CD14-positive monocyte (primary cell): ENCODE results near the gene ZNF407. TPM values are rescaled to one million over a fixed set of nuclear protein-coding genes. Genes with fewer than 3 reads are reported as not detected.

Experiments used
- DNase-seq, 3 donors: peaks; one replicate each; pipeline ENCODE4 v3.0.0-alpha.2; 2011 to 2022
- H2AFZ ChIP-seq: 2 replicates; pipeline ENCODE4 v1.6.0; 2012; ENCODE audit warnings: mild to moderate bottlenecking, low read depth, low read length, inconsistent platforms; ENCODE audit not compliant: insufficient read depth, poor library complexity, severe bottlenecking
- H3K27ac ChIP-seq, 2 donors: 1 replicate in 1 of 2; 2 replicates in 1 of 2; pipeline ENCODE4 v1.5.1; 2012 to 2013; ENCODE audit warnings: low read length in 2 of 2, control low read depth in 1 of 2, inconsistent platforms in 1 of 2, low read depth in 1 of 2, mild to moderate bottlenecking in 1 of 2
- H3K27me3 ChIP-seq, 2 donors: one replicate each; pipeline versions ENCODE4 v1.6.0 to v1.6.1; 2011 to 2013; ENCODE audit warnings: low read length in 2 of 2; ENCODE audit not compliant: control insufficient read depth in 2 of 2, insufficient read depth in 2 of 2
- H3K36me3 ChIP-seq, 2 donors: replicated peaks in 1 of 2; 1 replicate in 1 of 2; 2 replicates in 1 of 2; pipeline versions ENCODE4 v1.5.1 to v1.6.1; 2012 to 2013; ENCODE audit warnings: low read length in 2 of 2, control low read depth in 1 of 2, inconsistent platforms in 1 of 2, mild to moderate bottlenecking in 1 of 2; ENCODE audit not compliant: insufficient read depth in 2 of 2, control insufficient read depth in 1 of 2
- H3K4me1 ChIP-seq, 2 donors: 1 replicate in 1 of 2; 2 replicates in 1 of 2; pipeline versions ENCODE4 v1.5.1 to v1.6.1; 2012 to 2013; ENCODE audit warnings: low read length in 2 of 2, control low read depth in 1 of 2, inconsistent platforms in 1 of 2, mild to moderate bottlenecking in 1 of 2, moderate library complexity in 1 of 2; ENCODE audit not compliant: insufficient read depth in 2 of 2, control insufficient read depth in 1 of 2
- H3K4me2 ChIP-seq: replicated peaks from 2 replicates; pipeline ENCODE3; 2012; ENCODE audit warnings: low read length, moderate library complexity, mild to moderate bottlenecking; ENCODE audit not compliant: poor library complexity, severe bottlenecking; ENCODE audit errors: extremely low read depth
- H3K4me3 ChIP-seq, 3 experiments: fragments of 200-600 bp in 1 of 3; sonication (generic) in 1 of 3; replicated peaks in 1 of 3; 1 replicate in 2 of 3; 2 replicates in 1 of 3; pipeline ENCODE4 v1.5.1; 2011 to 2013; ENCODE audit warnings: low read length in 3 of 3, mild to moderate bottlenecking in 3 of 3, control low read depth in 2 of 3, low read depth in 2 of 3, inconsistent platforms in 1 of 3, moderate library complexity in 1 of 3
- H3K79me2 ChIP-seq: 2 replicates; pipeline ENCODE4 v1.6.0; 2012; ENCODE audit warnings: mild to moderate bottlenecking, control low read depth, inconsistent platforms, low read length, moderate library complexity; ENCODE audit not compliant: insufficient read depth
- H3K9ac ChIP-seq: 2 replicates; pipeline ENCODE4 v1.6.0; 2017; ENCODE audit warnings: low read length, mild to moderate bottlenecking; ENCODE audit not compliant: insufficient read depth, poor library complexity, severe bottlenecking
- H3K9me3 ChIP-seq, 2 donors: replicated peaks in 1 of 2; 1 replicate in 1 of 2; 2 replicates in 1 of 2; pipeline versions ENCODE4 v1.5.1 to v1.6.1; 2012 to 2013; ENCODE audit warnings: low read length in 2 of 2, control low read depth in 1 of 2; ENCODE audit not compliant: control insufficient read depth in 1 of 2, insufficient read depth in 1 of 2
- H4K20me1 ChIP-seq: 2 replicates; pipeline ENCODE4 v1.6.0; 2012; ENCODE audit warnings: mild to moderate bottlenecking, low read length, control low read depth, moderate library complexity; ENCODE audit not compliant: insufficient read depth
- H3K27ac Mint-ChIP-seq, 7 donors: one replicate each; pipeline ENCODE4 v1.8.0; 2020; ENCODE audit warnings: mild to moderate bottlenecking in 7 of 7, mixed read lengths in 7 of 7, moderate library complexity in 6 of 7, inconsistent platforms in 2 of 7
- H3K27me3 Mint-ChIP-seq, 3 donors: one replicate each; pipeline ENCODE4 v1.8.0; 2021 to 2022; ENCODE audit warnings: low read depth in 3 of 3, mild to moderate bottlenecking in 3 of 3, mixed read lengths in 3 of 3, moderate library complexity in 3 of 3, inconsistent platforms in 1 of 3
- H3K36me3 Mint-ChIP-seq, 2 donors: one replicate each; pipeline ENCODE4 v1.8.0; 2020; ENCODE audit warnings: mixed read lengths in 2 of 2, inconsistent platforms in 1 of 2, mild to moderate bottlenecking in 1 of 2
- H3K4me1 Mint-ChIP-seq: one replicate; pipeline ENCODE4 v1.8.0; 2020; ENCODE audit warnings: mild to moderate bottlenecking, mixed read lengths
- H3K4me3 Mint-ChIP-seq, 2 donors: one replicate each; pipeline ENCODE4 v1.8.0; 2020; ENCODE audit warnings: mild to moderate bottlenecking in 2 of 2, mixed read lengths in 2 of 2, moderate library complexity in 1 of 2
- H3K9me3 Mint-ChIP-seq, 7 donors: one replicate each; pipeline ENCODE4 v1.8.0; 2020 to 2022; ENCODE audit warnings: mixed read lengths in 7 of 7, mild to moderate bottlenecking in 6 of 7, moderate library complexity in 6 of 7, inconsistent platforms in 2 of 7
- CTCF ChIP-seq: fragments of 200-600 bp; IDR thresholded peaks from one replicate; pipeline ENCODE4 v1.8.0; 2022; ENCODE audit warnings: antibody characterized with exemption, mild to moderate bottlenecking
- WGBS: methylation state at CpG from one replicate; pipeline ENCODE4 v1.1.5; 2013; ENCODE audit warnings: missing lambda C conversion rate; ENCODE audit not compliant: insufficient coverage; 5-methylcytosine and 5-hydroxymethylcytosine counted together
- intact Hi-C, 2 donors: fragments of 100-400 bp; cut with micrococcal nuclease; formaldehyde crosslinking; loops; one replicate each; pipeline versions ENCODE4 v1.15.0 to v1.15.1; 2023
- polyA plus RNA-seq, 3 donors: library from polyadenylated mRNA; depleted of rRNA in 1 of 3; unstranded in 2 of 3; stranded (reverse) in 1 of 3; fragments of 300-500 nt in 2 of 3; fragments of >200 nt in 1 of 3; fragmentation: Illumina TruSeq in 2 of 3; gene quantifications; 1 replicate in 2 of 3; 2 replicates in 1 of 3; pipeline ENCODE4 v1.2.3, GENCODE V29; 2012 to 2021

The ZNF407 gene
- polyA plus RNA-seq, 3 donors: 1.3 to 3.6 (median 1.6) TPM

GRCh38 chr18:74994502-74995418, 397.1 kb downstream of the ZNF407 start:
- peak overlapping the region; percentile 54 for H3K9ac ChIP-seq
- peaks cover 58% of the 10 kb centered on the region for H3K4me1 Mint-ChIP-seq

More at GRCh38 chr18:74994502-74995418, 397.1 kb downstream of the ZNF407 start:
- Mint-ChIP-seq H3K4me3 (peak overlapping the region; percentile 71 to 91), H3K9me3 (peaks cover 0 to 5% (median 0%) of the 10 kb centered on the region in 7 donors), H3K27me3 (peaks cover 0 to 3% (median 0%) of the 10 kb centered on the region in 3 donors), H3K36me3 (peaks cover 11 to 12% of the 10 kb centered on the region in 2 donors), H3K27ac (peak overlapping the region; percentile 93 to 98 (median 97))
- DNase-seq: peak; percentile 62 to 67 (median 63)
- WGBS: 28% methylated on average over 11 of the region's 19 CpGs
- intact Hi-C loops: loop anchor here in 1 of 2 donors (10.0 kb wide), 1 partner anchor 80 kb away; no protein-coding TSS in a partner anchor
- peak overlapping the region; percentile 62 for H3K4me2 ChIP-seq
- no peaks in the 10 kb centered on the region for H4K20me1 ChIP-seq
- no peak for TF ChIP-seq CTCF
- H3K9me3 ChIP-seq: no peaks in the 10 kb centered on the region
- peak overlapping the region; percentile 8 to 48 (median 31) for H3K4me3 ChIP-seq
- no peaks in the 10 kb centered on the region for H3K79me2 ChIP-seq
- H3K27ac ChIP-seq: peak overlapping the region; percentile 83 to 89
- no peaks in the 10 kb centered on the region for H3K36me3 ChIP-seq
- no peaks in the 10 kb centered on the region for H3K27me3 ChIP-seq
- H2AFZ ChIP-seq: peak overlapping the region; percentile 62
- peaks cover 57 to 62% of the 10 kb centered on the region in 2 donors for H3K4me1 ChIP-seq
